H9 (cell line): ENCODE measurements around the gene GRHPR. TPM values are rescaled to one million over a fixed set of nuclear protein-coding genes. Genes with fewer than 3 reads are reported as not detected.

ENCODE experiments used
- DNase-seq: peaks from one replicate; pipeline ENCODE4 v3.0.0-alpha.2; 2017
- H2AFZ ChIP-seq: one replicate; pipeline ENCODE4 v1.6.1; 2013; ENCODE audit warnings: mild to moderate bottlenecking, low read length, control low read depth, moderate library complexity
- H2AK5ac ChIP-seq: 2 replicates; pipeline ENCODE4 v1.6.1; 2013; ENCODE audit warnings: low read length, control low read depth, mixed read lengths; ENCODE audit not compliant: insufficient read length
- H2BK120ac ChIP-seq: one replicate; pipeline ENCODE4 v1.6.1; 2013; ENCODE audit warnings: low read depth, mild to moderate bottlenecking, low read length, control low read depth, inconsistent platforms; ENCODE audit not compliant: poor library complexity, severe bottlenecking
- H2BK12ac ChIP-seq: 2 replicates; pipeline ENCODE4 v1.6.1; 2013; ENCODE audit warnings: low read length, control low read depth, mixed read lengths, low read depth; ENCODE audit not compliant: insufficient read length
- H2BK15ac ChIP-seq: 2 replicates; pipeline ENCODE4 v1.6.1; 2013; ENCODE audit warnings: low read depth, low read length, control low read depth
- H2BK20ac ChIP-seq: one replicate; pipeline ENCODE4 v1.6.1; 2013; ENCODE audit warnings: low read depth, mild to moderate bottlenecking, low read length, control low read depth, inconsistent platforms; ENCODE audit not compliant: poor library complexity, severe bottlenecking
- H2BK5ac ChIP-seq: 2 replicates; pipeline ENCODE4 v1.6.1; 2013; ENCODE audit warnings: low read length, control low read depth, mixed read lengths; ENCODE audit not compliant: insufficient read length
- H3K14ac ChIP-seq: 2 replicates; pipeline ENCODE4 v1.6.1; 2013; ENCODE audit warnings: low read length, control low read depth; ENCODE audit not compliant: insufficient read depth
- H3K18ac ChIP-seq: 2 replicates; pipeline ENCODE4 v1.6.1; 2013; ENCODE audit warnings: low read depth, mild to moderate bottlenecking, mixed read lengths, low read length, control low read depth; ENCODE audit not compliant: insufficient read length
- H3K23ac ChIP-seq: 2 replicates; pipeline ENCODE4 v1.6.1; 2013; ENCODE audit warnings: low read length, control low read depth, mixed read lengths, low read depth; ENCODE audit not compliant: insufficient read length
- H3K23me2 ChIP-seq: 2 replicates; pipeline ENCODE4 v1.6.1; 2013; ENCODE audit warnings: low read depth, mild to moderate bottlenecking, mixed read lengths, low read length, control low read depth; ENCODE audit not compliant: insufficient read length, poor library complexity, severe bottlenecking
- H3K27ac ChIP-seq: 2 replicates; pipeline ENCODE4 v1.5.1; 2013; ENCODE audit warnings: low read length, control low read depth, mixed read lengths, low read depth; ENCODE audit not compliant: insufficient read length
- H3K27me3 ChIP-seq: 2 replicates; pipeline ENCODE4 v1.6.1; 2013; ENCODE audit warnings: low read length, control low read depth, inconsistent platforms; ENCODE audit not compliant: insufficient read depth
- H3K4ac ChIP-seq: 2 replicates; pipeline ENCODE4 v1.6.1; 2013; ENCODE audit warnings: low read depth, mild to moderate bottlenecking, control low read depth, inconsistent platforms, low read length, moderate library complexity
- H3K4me1 ChIP-seq: 2 replicates; pipeline ENCODE4 v1.6.1; 2013; ENCODE audit warnings: low read length, control low read depth, inconsistent platforms; ENCODE audit not compliant: insufficient read depth
- H3K4me2 ChIP-seq: 2 replicates; pipeline ENCODE4 v1.6.1; 2013; ENCODE audit warnings: low read length, control low read depth, mixed read lengths; ENCODE audit not compliant: insufficient read length, insufficient read depth
- H3K56ac ChIP-seq: 2 replicates; pipeline ENCODE4 v1.6.1; 2013; ENCODE audit warnings: low read depth, mild to moderate bottlenecking, mixed read lengths, low read length, control low read depth; ENCODE audit not compliant: insufficient read length
- H3K79me1 ChIP-seq: 2 replicates; pipeline ENCODE4 v1.6.1; 2013; ENCODE audit warnings: low read depth, mild to moderate bottlenecking, moderate library complexity, low read length, control low read depth, inconsistent platforms; ENCODE audit not compliant: insufficient read depth, poor library complexity, severe bottlenecking
- H3K79me2 ChIP-seq: 2 replicates; pipeline ENCODE4 v1.6.1; 2013; ENCODE audit warnings: low read length, control low read depth, inconsistent platforms; ENCODE audit not compliant: insufficient read depth
- H3K9ac ChIP-seq: 2 replicates; pipeline ENCODE4 v1.6.1; 2013; ENCODE audit warnings: low read length, control low read depth, mixed read lengths; ENCODE audit not compliant: insufficient read length; ENCODE audit errors: extremely low read depth
- H3K9me3 ChIP-seq: one replicate; pipeline ENCODE4 v1.6.1; 2013; ENCODE audit warnings: low read depth, low read length, inconsistent platforms; ENCODE audit not compliant: control insufficient read depth
- H3T11ph ChIP-seq: one replicate; pipeline ENCODE4 v1.6.1; 2013; ENCODE audit warnings: mild to moderate bottlenecking, low read length, control low read depth, inconsistent platforms
- H4K20me1 ChIP-seq: one replicate; pipeline ENCODE4 v1.6.1; 2013; ENCODE audit not compliant: control insufficient read depth, insufficient read length, insufficient read depth
- H4K5ac ChIP-seq: 2 replicates; pipeline ENCODE4 v1.6.1; 2013; ENCODE audit warnings: low read depth, mild to moderate bottlenecking, mixed read lengths, low read length, control low read depth; ENCODE audit not compliant: insufficient read length
- H4K8ac ChIP-seq: replicated peaks from 2 replicates; pipeline ENCODE4 v1.6.1; 2013; ENCODE audit warnings: low read length, control low read depth, mixed read lengths, low read depth; ENCODE audit not compliant: insufficient read length
- H4K91ac ChIP-seq: 2 replicates; pipeline ENCODE4 v1.6.1; 2013; ENCODE audit warnings: low read depth, mild to moderate bottlenecking, moderate library complexity, mixed read lengths, low read length, control low read depth; ENCODE audit not compliant: insufficient read length
- H3K27ac Mint-ChIP-seq, 3 experiments: 2 replicates in 2 of 3; 3 replicates in 1 of 3; pipeline ENCODE4 v1.8.0; 2020 to 2021; ENCODE audit warnings: mixed read lengths in 3 of 3, mild to moderate bottlenecking in 1 of 3, moderate library complexity in 1 of 3
- H3K27me3 Mint-ChIP-seq: 2 replicates; pipeline ENCODE4 v1.8.0; 2021; ENCODE audit warnings: low read depth, mild to moderate bottlenecking, moderate library complexity, mixed read lengths
- H3K36me3 Mint-ChIP-seq, 3 experiments: 2 replicates in 2 of 3; 3 replicates in 1 of 3; pipeline ENCODE4 v1.8.0; 2020 to 2021; ENCODE audit warnings: low read depth in 3 of 3, mixed read lengths in 3 of 3; ENCODE audit not compliant: insufficient read depth in 1 of 3
- H3K4me1 Mint-ChIP-seq, 2 experiments: 2 replicates each; pipeline ENCODE4 v1.8.0; 2020; ENCODE audit warnings: mixed read lengths in 2 of 2
- H3K4me3 Mint-ChIP-seq, 2 experiments: 2 replicates in 1 of 2; 3 replicates in 1 of 2; pipeline ENCODE4 v1.8.0; 2020 to 2021; ENCODE audit warnings: mild to moderate bottlenecking in 2 of 2, mixed read lengths in 2 of 2, moderate library complexity in 1 of 2
- H3K9me3 Mint-ChIP-seq, 2 experiments: 2 replicates in 1 of 2; 3 replicates in 1 of 2; pipeline ENCODE4 v1.8.0; 2020; ENCODE audit warnings: mild to moderate bottlenecking in 2 of 2, mixed read lengths in 2 of 2, moderate library complexity in 1 of 2
- WGBS: extraction: QIAGEN DNeasy Blood & Tissue Kit; methylation state at CpG from one replicate; pipeline ENCODE4 v1.1.7; 2013; ENCODE audit warnings: missing lambda C conversion rate, low lambda C conversion rate, mixed read lengths; ENCODE audit not compliant: insufficient read length; ENCODE audit errors: extremely low coverage; 5-methylcytosine and 5-hydroxymethylcytosine counted together
- total RNA-seq: library from RNA; stranded (reverse); gene quantifications from 2 replicates; pipeline ENCODE4 v1.2.1, GENCODE V29; 2021
- TF ChIP-seq, protein P1 (sequence below): fragments of 200-600 bp; sonication (generic); conservative IDR thresholded peaks from 3 replicates; pipeline ENCODE4 v1.8.0; 2021; ENCODE audit warnings: antibody characterized with exemption, mild to moderate bottlenecking

Gene GRHPR
- total RNA-seq, 1 experiment from 2014 or later, result 97.9 TPM

DNA sequence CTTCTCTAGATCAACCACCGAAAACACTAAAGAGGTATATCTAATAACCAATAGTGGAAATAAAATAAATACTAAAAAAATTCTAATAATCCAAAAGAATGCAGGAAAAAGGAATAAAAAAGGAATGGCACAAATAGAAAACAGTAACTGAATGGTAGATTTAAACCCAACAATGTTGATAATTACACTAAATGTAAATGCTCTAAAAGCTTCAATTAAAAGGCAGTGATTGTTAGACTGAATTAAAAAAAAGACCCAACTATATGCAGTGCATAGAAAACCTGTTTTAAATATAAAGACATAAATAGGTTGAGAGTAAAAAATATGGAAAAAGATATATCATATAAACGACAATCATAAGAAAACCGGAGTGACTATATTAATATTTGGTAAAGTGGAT, 51.9 kb downstream of the GRHPR start:
- Histone ChIP-seq H4K20me1 (no peaks in the 10 kb centered on the region), H2BK120ac (no peak overlapping the region), H3K9ac (no peak overlapping the region), H3K23me2 (no peaks in the 10 kb centered on the region), H3K4me2 (no peak overlapping the region), H3T11ph (no peak overlapping the region), H3K18ac (no peak overlapping the region), H3K9me3 (peaks cover 5% of the 10 kb centered on the region), H4K8ac (no peak overlapping the region), H2AK5ac (no peak overlapping the region), H2AFZ (no peak overlapping the region), H3K56ac (no peak overlapping the region), H3K4me1 (no peaks in the 10 kb centered on the region; the same call in 1 of the 2 replicates), H2BK5ac (no peak overlapping the region), H4K5ac (no peak overlapping the region), H3K4ac (no peak overlapping the region), H3K14ac (no peak overlapping the region), H2BK20ac (no peak overlapping the region), H3K23ac (no peak overlapping the region), H3K79me1 (no peaks in the 10 kb centered on the region), H3K27me3 (no peaks in the 10 kb centered on the region), H3K27ac (no peak overlapping the region), H3K79me2 (no peaks in the 10 kb centered on the region), H2BK12ac (no peak overlapping the region), H2BK15ac (no peak overlapping the region), H4K91ac (no peak overlapping the region)
- H3K27me3 Mint-ChIP-seq, result peaks cover 4% of the 10 kb centered on the region; the same call in 1 of the 2 replicates
- H3K36me3 Mint-ChIP-seq, result peaks cover 6 to 22% (median 10%) of the 10 kb centered on the region in 3 experiments; a peak in 4 of 7 replicates
- no peak for DNase-seq
- H3K27ac Mint-ChIP-seq, result no peak overlapping the region
- no CpG with 5 or more reads among the region's 3 CpGs for WGBS
- no peak overlapping the region for H3K4me3 Mint-ChIP-seq
- TF ChIP-seq, protein P1, sequence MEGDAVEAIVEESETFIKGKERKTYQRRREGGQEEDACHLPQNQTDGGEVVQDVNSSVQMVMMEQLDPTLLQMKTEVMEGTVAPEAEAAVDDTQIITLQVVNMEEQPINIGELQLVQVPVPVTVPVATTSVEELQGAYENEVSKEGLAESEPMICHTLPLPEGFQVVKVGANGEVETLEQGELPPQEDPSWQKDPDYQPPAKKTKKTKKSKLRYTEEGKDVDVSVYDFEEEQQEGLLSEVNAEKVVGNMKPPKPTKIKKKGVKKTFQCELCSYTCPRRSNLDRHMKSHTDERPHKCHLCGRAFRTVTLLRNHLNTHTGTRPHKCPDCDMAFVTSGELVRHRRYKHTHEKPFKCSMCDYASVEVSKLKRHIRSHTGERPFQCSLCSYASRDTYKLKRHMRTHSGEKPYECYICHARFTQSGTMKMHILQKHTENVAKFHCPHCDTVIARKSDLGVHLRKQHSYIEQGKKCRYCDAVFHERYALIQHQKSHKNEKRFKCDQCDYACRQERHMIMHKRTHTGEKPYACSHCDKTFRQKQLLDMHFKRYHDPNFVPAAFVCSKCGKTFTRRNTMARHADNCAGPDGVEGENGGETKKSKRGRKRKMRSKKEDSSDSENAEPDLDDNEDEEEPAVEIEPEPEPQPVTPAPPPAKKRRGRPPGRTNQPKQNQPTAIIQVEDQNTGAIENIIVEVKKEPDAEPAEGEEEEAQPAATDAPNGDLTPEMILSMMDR, result no peak
- peaks cover 23 to 27% of the 10 kb centered on the region in 2 experiments for H3K9me3 Mint-ChIP-seq
- peaks cover 11 to 19% of the 10 kb centered on the region in 2 experiments for H3K4me1 Mint-ChIP-seq
